ENCODE data around the gene VRK1.

VRK1 gene

DNA sequence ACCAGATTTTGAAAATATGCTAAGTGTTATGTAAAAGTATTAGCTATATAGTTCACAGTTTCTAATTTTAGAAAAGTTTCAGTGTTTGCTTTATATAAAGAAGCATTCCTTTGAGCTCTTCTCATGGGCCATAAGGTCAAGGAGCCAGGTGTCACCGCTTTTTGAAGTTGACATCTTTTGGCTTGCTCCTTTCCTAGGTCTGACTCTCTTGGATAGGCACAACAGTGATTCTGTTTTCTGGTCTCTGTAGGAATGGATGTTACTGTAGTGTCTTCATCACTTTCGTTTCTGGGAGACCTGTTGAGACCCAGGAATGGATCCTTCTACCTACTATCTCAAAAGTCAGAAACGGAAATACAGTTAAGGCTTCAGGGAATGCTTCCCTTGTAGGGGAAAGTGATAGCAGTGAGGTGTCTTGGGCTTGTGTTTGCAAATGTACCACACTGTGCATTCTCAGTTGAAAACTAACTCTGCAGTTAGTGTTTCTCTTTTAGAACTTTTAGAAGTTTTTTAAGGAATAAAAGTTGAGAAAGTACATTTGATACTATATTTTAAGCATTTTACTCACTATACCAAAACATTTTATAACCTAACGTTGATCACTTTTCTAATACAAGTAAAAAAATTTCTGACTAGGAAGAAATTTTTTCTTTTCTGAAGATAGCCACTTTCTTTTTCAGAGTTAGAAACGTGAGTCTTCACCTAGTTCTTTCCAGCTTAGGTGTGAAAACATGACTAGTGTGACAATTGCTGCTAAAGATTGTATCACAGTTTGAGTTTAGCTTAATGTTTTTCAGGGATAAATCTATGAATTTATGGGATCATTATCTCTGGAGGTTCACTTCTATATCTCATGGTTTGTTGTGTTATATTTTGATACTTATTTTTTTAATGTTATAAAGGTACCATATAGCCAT lies 20.8 kb downstream of the VRK1 start:
- FAIRE-seq (peak; percentile 58), DNase-seq (ENCODE audit: extremely low spot score, insufficient read length, low read depth) (no peak)

DNA sequence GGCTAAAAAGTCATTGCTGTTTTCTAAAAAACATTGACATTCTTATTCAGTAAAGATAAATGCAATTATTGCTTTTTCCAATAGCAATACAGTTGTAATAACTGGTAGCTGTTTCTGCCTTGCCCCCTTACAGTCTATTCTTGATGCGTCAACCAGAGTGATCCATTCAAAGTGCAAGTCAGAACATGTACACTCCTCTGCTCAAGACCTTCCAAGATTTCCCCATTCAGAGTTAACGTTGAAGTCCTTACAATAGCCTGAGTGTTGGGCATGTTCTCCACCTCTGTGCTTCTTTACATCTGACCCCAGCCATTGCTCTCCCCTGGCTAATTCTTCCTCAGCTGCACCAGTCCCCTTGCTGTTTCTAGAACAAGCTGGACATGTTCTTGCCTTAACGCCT lies 24.3 kb downstream of the VRK1 start:
- FAIRE-seq = no peak

DNA sequence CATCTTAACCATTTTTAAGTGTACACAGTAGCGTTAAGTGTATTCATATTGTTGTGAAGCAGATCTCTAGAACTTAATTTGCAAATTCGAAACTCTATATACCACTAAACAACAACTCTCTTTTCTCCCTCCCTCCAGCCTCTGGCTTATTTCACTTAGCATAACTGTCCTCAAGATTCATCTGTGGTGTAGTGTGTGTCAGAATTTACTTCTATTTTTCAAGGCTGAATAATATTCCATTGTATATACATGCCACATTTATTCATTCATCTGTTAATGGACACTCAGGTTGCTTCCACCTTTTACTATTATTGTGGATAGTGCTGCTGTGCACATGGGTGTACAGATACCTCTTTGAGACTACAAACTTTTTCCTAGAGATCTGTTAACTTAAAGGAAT lies 26.5 kb downstream of the VRK1 start:
- DNase-seq (ENCODE audit: extremely low spot score, insufficient read length, low read depth) = no peak
- FAIRE-seq = no peak

More for the DNA sequence above, 24.3 kb downstream of the VRK1 start:
- no peak for DNase-seq (ENCODE audit: extremely low spot score, insufficient read length, low read depth)

GRCh38 chr14:96824283-96824682 lies 27.1 kb downstream of the VRK1 start:
- DNase-seq (ENCODE audit: extremely low spot score, insufficient read length, low read depth) (no peak), FAIRE-seq (no peak)

- FAIRE-seq (no peak), DNase-seq (ENCODE audit: extremely low spot score, insufficient read length, low read depth) (no peak)
Measured at GRCh38 chr14:96826818-96827217, 29.6 kb downstream of the VRK1 start.

DNA sequence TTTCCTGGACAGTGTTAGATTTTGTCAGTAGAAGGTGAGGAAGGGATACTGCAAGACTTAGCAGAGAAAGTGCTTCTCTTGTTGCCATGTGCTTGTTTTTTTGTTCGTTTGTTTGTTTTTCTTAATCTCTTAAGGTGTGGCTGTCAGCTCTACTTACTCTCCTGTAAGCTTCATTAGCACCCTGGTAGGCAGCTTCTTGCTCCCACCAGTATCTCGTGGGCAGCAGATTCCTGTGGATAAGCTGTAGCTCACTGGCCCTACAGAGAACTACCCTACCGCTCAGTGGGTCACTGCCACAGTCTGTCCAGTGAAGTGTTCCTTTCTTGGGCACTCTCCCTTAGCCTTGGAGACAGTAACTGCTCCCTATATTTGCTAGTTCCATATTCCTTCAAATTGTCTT lies 30.1 kb downstream of the VRK1 start:
- no peak for FAIRE-seq
- DNase-seq (ENCODE audit: extremely low spot score, insufficient read length, low read depth) = no peak

- FAIRE-seq = no peak
- DNase-seq (ENCODE audit: extremely low spot score, insufficient read length, low read depth) = no peak
Measured at GRCh38 chr14:96829791-96830190, 32.6 kb downstream of the VRK1 start.

GRCh38 chr14:96830946-96831345 lies 33.8 kb downstream of the VRK1 start:
- FAIRE-seq (no peak), DNase-seq (ENCODE audit: extremely low spot score, insufficient read length, low read depth) (no peak)

DNA sequence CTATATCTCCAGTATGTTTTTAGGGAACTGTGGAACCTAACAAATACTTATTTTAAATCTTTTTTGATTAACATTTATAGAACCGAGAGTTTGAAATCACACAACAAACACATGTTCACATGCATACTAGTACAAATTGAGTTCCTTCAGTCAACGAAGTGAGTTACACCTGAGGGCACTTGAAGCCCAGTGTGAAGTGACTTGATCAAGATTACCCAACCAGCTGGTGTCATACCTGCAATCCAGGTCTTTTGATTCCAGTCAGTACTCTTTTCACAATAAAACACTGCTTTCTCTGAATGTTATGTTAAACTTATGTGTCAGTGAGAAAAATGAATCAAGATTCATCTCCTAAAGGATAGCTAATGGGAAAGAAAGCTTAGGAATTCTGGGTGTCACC lies 35.2 kb downstream of the VRK1 start:
- DNase-seq (ENCODE audit: extremely low spot score, insufficient read length, low read depth) (no peak), FAIRE-seq (no peak)

DNA sequence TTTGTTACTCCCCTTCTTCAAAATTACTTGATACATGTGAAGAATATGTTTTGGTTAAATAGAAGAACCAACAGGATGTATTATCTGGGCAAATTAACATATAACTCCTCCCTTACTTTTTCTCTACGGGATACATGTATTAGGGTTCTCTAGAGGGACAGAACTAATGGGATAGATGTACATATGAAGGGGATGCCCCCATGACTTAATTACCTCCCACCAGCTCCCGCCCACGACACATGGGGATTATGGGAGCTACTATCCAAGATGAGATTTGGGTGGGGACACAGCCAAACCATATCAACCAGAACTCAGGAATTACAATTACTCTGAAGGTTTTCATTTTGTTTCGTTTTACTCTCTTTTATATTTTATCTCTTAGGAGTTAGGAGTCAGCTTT lies 41.3 kb downstream of the VRK1 start:
- FAIRE-seq (no peak), DNase-seq (ENCODE audit: extremely low spot score, insufficient read length, low read depth) (no peak)

- FAIRE-seq (no peak), DNase-seq (ENCODE audit: extremely low spot score, insufficient read length, low read depth) (no peak)
Measured at GRCh38 chr14:96839251-96839650, 42.1 kb downstream of the VRK1 start.

DNA sequence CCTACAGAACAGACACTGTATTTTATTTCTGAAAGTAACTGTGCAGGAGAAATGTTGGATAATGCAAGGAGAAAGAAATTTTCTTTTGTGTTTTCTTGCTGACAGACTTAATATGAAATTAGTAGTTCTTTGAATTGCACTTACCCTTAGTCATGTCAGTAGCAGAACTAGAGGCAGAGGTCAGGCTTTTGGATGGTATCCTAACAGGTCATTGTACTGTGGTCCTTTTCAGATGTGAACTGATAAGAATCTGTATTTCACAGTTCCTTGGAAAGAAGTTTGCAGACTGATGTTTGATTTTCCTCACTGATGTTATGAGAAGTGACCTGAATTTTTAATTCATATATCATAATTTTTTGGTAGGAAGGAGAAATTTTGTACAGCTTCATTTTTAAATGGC lies 46.0 kb downstream of the VRK1 start:
- FAIRE-seq (no peak), DNase-seq (ENCODE audit: extremely low spot score, insufficient read length, low read depth) (no peak)

DNA sequence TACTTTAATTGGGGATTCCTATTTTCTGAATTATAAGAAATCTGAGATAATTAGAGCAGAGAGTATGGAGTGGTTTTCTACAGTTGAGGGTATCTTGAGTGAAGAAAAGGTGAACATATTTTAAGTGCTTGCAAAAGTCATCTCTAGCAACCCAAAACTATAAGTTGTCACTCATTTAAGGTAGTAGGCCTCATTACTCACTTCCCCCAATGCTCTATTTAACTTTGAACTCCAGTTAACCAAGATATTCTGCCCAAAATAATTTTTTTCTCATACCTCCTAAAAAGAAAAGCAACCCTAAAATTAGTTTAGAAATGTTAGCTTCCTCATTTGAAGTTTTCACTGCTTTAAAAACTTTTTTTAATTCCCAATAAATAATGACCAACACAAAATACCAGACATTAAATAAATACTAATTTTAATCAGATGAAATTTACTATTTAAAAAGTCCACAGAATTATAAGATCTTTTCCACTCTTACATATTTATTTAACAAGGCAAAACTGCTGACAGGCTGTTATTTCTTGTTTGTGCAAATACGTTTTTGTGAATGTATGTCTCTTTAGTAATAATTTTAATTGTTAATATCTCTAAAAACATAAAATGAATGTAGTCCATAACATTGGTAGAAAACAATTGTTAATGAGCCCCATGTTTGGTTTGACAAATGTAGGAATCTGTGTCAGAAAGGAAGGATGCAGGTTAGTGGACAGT lies 47.8 kb downstream of the VRK1 start:
- DNase-seq (ENCODE audit: extremely low spot score, insufficient read length, low read depth) (no peak), FAIRE-seq (no peak)

- DNase-seq (ENCODE audit: extremely low spot score, insufficient read length, low read depth) (no peak), FAIRE-seq (no peak)
Measured at GRCh38 chr14:96847451-96847850, 50.3 kb downstream of the VRK1 start.

DNA sequence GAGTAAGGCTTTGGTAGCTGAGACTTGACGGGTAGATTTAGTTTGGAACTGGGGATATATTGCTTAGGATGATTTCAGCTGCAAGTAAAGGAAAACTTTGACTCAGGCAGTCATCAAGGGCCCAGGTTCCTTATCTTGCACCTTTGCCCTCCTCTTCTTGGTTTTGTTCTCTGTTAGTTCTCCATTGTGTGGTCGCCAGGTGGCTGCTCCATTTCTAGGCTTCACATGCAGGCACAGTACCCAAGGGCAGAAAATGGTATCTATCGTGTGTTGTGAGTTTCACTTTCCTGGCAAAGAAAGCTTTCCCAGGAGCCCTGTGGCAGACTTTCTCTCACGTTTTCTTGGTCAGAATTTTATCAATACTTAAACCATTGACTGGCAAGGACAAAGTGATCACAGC lies 50.8 kb downstream of the VRK1 start:
- FAIRE-seq = no peak

GRCh38 chr14:96849733-96850132 lies 52.6 kb downstream of the VRK1 start:
- FAIRE-seq (no peak), DNase-seq (ENCODE audit: extremely low spot score, insufficient read length, low read depth) (no peak)

More for the DNA sequence above, 50.8 kb downstream of the VRK1 start:
- DNase-seq (ENCODE audit: extremely low spot score, insufficient read length, low read depth) = no peak

- FAIRE-seq = no peak
Measured at GRCh38 chr14:96851694-96852381, 54.7 kb downstream of the VRK1 start.

DNA sequence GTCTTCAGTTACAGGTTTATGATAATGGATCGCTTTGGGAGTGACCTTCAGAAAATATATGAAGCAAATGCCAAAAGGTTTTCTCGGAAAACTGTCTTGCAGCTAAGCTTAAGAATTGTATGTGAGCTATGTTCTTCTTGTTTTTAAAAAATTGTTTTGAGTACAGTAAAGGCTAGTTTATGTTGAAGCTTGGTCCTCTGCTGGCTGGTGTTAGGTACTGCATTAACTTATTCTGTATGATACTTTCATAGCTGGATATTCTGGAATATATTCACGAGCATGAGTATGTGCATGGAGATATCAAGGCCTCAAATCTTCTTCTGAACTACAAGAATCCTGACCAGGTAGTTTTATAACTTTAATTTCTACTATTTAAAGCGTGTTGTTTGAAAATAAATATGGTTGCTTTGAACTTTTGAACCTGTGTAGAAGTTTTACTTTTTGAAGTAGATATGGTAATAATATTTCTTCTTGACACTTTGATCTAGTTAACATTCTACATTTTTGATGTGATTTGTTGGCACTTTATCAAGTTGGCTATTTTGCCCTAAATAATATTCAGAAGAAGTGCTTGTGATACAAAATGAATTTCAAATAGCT lies 55.7 kb downstream of the VRK1 start:
- FAIRE-seq = peak; percentile 78
- no peak for DNase-seq (ENCODE audit: extremely low spot score, insufficient read length, low read depth)

More at GRCh38 chr14:96851694-96852381, 54.7 kb downstream of the VRK1 start:
- no peak for DNase-seq (ENCODE audit: extremely low spot score, insufficient read length, low read depth)

GRCh38 chr14:96858643-96859042 lies 61.5 kb downstream of the VRK1 start:
- FAIRE-seq (no peak), DNase-seq (ENCODE audit: extremely low spot score, insufficient read length, low read depth) (no peak)

GRCh38 chr14:96861568-96862310 lies 64.6 kb downstream of the VRK1 start:
- DNase-seq (ENCODE audit: extremely low spot score, insufficient read length, low read depth) = no peak
- no peak for FAIRE-seq

All from GM18507 (cell line).